NCI-H446 treated with DMSO at 0.1 percent for 48 hours (cell line): ENCODE results near the gene BECN2.

Experiments used
- DNase-seq: peaks from one replicate; lab custom pipeline; 2025; lab: John Stamatoyannopoulos, UW

The BECN2 gene, protein sequence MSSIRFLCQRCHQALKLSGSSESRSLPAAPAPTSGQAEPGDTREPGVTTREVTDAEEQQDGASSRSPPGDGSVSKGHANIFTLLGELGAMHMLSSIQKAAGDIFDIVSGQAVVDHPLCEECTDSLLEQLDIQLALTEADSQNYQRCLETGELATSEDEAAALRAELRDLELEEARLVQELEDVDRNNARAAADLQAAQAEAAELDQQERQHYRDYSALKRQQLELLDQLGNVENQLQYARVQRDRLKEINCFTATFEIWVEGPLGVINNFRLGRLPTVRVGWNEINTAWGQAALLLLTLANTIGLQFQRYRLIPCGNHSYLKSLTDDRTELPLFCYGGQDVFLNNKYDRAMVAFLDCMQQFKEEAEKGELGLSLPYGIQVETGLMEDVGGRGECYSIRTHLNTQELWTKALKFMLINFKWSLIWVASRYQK

GRCh38 chr1:241957692-241958494, at the start of gene BECN2:
Gene BECN2, plus strand, starts transcription at chr1:241957767. Its CDS starts 0 bp downstream, at chr1:241957767.
- DNase-seq = no peak

GRCh38 chr1:241916196-241916595, 41.4 kb upstream of the BECN2 start:
- no peak for DNase-seq

DNA sequence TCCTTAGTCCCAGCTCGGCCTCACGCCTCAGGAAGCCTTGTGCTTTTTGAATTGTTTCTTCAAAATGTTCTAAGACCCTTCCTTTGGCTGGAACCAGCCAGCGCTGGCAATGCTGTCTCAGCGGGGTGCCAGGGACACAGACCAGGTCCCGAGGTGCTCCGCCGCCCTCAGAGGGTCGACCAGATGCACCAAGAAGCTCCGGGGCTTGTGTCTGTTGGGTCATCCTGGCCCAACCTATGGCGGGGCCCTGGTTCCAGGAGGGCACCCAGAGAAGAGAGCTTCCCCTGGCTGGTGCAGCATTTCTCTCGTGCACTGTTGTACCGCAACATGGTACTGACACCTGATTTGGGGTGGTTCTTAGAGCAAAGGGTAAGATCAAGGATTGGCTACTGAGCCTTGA, 40.1 kb upstream of the BECN2 start:
- no peak for DNase-seq

GRCh38 chr1:241918879-241919278, 38.7 kb upstream of the BECN2 start:
- no peak for DNase-seq

DNA sequence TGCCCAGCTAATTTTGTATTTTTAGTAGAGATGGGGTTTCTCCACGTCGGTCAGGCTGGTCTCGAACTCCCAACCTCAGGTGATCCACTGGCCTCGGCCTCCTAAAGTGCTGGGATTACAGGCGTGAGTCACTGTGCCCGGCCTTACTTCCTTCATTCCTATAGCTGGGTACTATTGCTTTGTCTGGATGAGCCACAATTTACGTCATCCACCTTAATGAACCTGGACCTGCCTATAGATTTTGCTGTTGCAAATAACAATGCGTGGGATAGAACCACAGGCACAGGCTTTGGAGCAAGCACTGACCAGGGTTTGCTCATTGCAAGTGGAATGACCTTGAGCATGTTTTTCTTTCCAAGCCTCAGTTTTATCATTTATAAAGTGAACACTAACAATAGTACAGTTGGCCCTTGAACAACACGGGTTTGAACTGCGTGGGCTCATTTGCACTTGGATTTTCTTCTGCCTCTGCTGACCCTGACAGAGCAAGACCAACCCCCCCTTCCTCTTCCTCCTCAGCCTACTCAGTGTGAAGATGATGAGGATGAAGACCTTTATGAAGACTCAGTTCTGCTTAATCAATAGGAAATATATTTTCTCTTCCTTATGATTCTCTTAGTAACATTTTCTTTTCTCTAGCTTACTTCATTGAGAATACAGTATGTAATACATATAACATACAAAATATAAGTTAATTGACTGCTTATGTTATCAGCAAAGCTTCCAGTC, 33.3 kb upstream of the BECN2 start:
- DNase-seq = no peak

DNA sequence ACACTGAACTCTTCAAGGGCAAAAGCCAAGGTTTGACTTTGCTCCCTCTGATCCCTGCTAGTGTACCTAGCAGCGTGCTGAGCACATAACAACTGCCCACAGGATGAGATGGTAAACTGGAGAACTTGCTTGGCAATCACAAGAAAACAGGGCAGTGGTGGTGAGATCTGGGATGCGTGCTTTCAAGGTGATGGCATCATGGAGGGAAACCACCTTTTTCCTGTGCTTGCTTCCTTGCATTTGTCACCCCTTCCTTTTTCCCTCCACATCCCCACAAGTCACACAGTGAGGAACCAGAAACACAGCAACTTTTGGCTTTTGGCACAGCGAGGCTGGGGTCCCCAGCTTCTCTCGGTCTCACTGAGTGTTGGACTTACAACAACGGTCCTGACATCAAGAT, 31.4 kb upstream of the BECN2 start:
- DNase-seq = no peak

DNA sequence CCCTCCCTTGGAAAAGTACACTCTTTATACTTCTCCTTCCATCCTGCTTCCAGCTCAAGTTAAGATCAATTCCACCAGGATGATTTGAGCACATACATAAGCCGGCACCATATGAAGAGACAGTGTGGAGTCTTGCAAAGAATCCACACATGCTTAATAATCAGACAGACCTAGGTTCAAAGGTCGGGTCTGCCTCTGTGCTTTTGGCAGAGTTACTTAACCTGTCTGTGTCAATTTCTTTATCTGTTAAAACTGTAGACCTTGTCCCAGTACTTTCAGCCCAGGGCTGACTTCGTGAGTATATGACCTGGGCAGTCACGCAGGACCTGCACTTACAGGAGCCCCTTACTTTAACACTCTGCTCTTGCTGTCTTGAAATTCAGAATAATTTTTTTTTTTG, 30.2 kb upstream of the BECN2 start:
- no peak for DNase-seq

GRCh38 chr1:241932845-241933244, 24.7 kb upstream of the BECN2 start:
- DNase-seq = no peak

DNA sequence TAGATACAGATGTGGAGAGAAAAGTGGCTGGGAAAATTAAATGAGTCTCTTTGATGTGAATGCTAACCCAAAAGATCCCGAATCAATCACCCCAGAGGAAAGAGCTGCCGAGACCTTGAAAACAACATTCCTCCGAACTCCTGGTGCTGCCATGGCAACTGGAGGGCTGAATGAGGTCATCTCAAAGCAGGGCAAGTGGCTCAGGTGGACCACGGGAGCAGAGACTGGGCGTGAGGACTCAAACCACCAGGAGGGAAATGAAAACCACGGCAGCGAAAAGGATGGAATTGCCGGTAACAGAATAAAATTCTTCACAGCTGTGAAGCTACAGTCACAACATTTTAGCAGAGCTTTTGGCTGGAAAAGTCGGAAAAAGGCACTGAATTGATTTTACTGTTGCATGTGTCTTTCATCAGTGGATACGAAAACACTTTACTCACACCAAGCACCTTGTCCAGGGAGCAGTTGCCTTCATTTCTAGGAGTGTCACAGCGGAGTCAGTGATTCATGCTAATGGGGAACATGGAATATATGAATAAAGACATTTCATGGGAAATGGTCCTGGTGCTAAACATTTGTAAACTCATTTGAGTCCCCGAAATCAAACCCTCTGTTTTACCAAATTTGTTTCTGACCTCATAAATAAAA, 23.2 kb upstream of the BECN2 start:
- DNase-seq = no peak

GRCh38 chr1:241934866-241935265, 22.7 kb upstream of the BECN2 start:
- DNase-seq = no peak

DNA sequence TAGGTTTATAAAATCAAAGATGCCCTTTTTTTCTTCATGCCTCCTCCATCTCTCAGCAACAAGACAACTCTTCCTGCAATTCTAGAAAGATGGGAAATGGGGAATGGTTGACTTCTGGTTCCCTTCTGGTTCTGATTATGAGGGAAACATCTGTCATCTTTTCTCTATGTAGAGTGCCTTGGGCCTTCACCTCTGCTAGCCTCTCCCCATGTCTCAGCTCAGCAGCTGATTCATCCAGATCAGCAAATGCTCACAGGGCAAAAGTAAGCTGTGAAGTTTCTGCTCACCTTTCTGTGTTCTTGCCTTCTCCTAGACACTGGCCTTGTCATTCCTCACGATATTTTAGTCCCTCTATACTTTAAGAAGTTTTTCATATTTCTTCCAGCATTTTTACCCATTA, 17.8 kb upstream of the BECN2 start:
- no peak for DNase-seq

GRCh38 chr1:241942738-241943137, 14.8 kb upstream of the BECN2 start:
- no peak for DNase-seq

- DNase-seq = no peak
Measured at GRCh38 chr1:241944300-241944699, 13.3 kb upstream of the BECN2 start.

GRCh38 chr1:241947354-241947753, 10.2 kb upstream of the BECN2 start:
- no peak for DNase-seq

GRCh38 chr1:241950390-241950789, 7.2 kb upstream of the BECN2 start:
- DNase-seq = no peak

GRCh38 chr1:241962153-241962552, 4.6 kb downstream of the BECN2 start:
- no peak for DNase-seq

- DNase-seq = no peak
Measured at GRCh38 chr1:241963722-241964121, 6.2 kb downstream of the BECN2 start.

DNA sequence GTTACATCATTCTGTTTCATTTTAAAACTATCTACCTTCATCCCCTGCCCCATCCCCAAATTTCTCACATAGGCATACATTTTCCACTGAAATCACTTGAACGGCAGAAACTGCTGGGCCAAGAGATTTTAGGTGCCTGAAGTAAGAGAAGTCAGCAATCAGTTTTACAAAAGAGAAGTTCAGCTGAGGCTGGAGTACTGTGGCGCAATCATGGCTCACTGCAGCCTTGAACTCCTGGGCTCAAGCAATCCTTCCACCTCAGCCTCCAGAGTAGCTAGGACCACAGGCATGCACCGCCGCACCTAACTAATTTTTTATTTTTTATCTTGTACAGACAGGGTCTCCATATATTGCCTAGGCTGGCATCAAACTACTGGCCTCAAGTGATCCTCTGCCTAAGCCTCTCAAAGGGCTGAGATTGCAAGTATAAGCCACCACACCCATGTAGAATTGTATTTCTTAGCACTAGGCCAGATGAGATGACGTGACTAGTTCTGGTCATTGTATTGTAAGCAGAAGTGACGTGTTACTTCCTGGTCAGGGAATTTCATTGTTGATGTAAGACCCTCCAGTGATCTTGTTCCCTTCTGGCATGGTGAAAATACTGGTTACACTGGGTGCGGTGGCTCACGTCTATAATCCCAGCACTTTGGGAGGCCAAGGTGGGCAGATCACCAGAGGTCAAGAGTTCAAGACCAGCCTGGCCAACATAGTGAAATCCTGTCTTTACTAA, 7.1 kb downstream of the BECN2 start:
- no peak for DNase-seq

GRCh38 chr1:241968611-241969010, 11.0 kb downstream of the BECN2 start:
- no peak for DNase-seq

- no peak for DNase-seq
Measured at GRCh38 chr1:241972703-241973369, 15.3 kb downstream of the BECN2 start.

- DNase-seq = no peak
Measured at GRCh38 chr1:241976229-241976628, 18.7 kb downstream of the BECN2 start.
